T follicular helper cell (primary cell): ENCODE results near the gene TAB2.
"Not testable (repeated sequence)": the region's sequence is repeated elsewhere in the genome, so short reads cannot be mapped to it uniquely, and the experiment has no call there.

Source experiments
- DNase-seq: peaks from one replicate; pipeline ENCODE4 v3.0.0-alpha.2; 2020; ENCODE audit warnings: low read depth

Gene TAB2

DNA sequence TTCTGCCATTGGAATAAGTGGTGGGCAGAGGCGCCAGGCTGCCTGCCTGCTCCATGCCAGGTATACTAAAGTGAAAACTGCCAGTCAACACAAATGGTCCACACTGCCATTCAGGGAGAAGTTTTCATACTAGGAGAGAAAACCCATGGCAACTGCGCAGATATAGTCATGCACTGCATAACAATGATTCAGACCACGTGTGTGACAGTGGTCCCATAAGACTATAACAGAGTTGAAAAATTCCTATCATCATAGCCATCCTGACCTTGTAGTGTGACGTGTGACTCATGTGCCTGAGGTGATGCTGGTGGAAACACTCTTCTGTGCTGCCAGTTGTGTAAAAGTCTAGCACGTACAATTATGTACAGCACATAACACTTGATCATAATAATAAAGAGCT is 142.2 kb downstream of the TAB2 start:
- no peak for DNase-seq

DNA sequence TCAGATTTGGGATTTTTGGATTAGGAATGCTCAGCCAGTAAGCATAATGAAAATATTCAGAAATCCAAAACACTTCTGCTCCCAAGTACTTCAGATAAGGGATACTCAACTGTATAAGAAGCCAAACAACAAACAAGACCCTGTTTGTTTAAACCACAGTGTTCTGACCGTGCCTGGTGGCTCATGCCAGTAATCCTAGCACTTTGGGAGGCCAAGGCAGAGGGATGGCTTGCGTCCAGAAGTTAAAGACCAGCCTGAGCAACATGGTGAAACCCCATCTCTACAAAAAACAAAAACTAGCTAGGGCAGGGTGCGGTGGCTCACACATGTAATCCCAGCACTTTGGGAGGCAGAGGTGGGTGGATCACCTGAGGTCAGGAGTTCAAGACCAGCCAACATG is 142.7 kb downstream of the TAB2 start:
- DNase-seq = not testable (repeated sequence)
